Heart left ventricle (tissue), 13 donors: ENCODE measurements around the gene RNF212.

Experiments used
- CTCF ChIP-seq, 12 donors: fragments of 200-600 bp; sonication (generic) in 4 of 12; IDR thresholded peaks; one replicate each; pipeline versions ENCODE4 v1.5.0 to v1.8.0; 2018 to 2022; ENCODE audit warnings: antibody characterized with exemption in 12 of 12, mild to moderate bottlenecking in 5 of 12
- POLR2A ChIP-seq, 2 donors: fragments of 450-650 bp; IDR thresholded peaks; one replicate each; pipeline ENCODE4 v1.6.1; 2017; ENCODE audit warnings: antibody characterized with exemption in 2 of 2, mild to moderate bottlenecking in 2 of 2, moderate library complexity in 2 of 2
- donor health status: ischemic (EF 13 %, LVEDD 7.1; RV severe dilation, severe dysfunction).
- donor health status: DM: no; HTN: yes; CAD: no.
- donor health status: DM: no; HTN: no; CAD: no.
- donor health status: ischemic (EF 25% LVEDD 6.9; RV normal size, moderate dysfunction).
- donor health status: ischemic (EF 25% LVEDD 5.7; RV mildly dilated, moderate dysfunction).
- donor health status: ischemic (EF 35%, LVEDD 5.7; RV mildly dilated, moderate dysfunction).
- donor health status: nonischemic (EF 11% LVEDD 7.7; RV severe dilation, severe dysfunction).
- donor health status: DM: yes; HTN: yes; CAD: no.
- donor health status: PGD.
- donor health status: ischemic (EF 29% LVEDD 5.4; RV normal size, mild dysfunction).
- donor health status: nonischemic (EF 23%, LVEDD 6.1; RV moderate dilation, normal function).

DNA sequence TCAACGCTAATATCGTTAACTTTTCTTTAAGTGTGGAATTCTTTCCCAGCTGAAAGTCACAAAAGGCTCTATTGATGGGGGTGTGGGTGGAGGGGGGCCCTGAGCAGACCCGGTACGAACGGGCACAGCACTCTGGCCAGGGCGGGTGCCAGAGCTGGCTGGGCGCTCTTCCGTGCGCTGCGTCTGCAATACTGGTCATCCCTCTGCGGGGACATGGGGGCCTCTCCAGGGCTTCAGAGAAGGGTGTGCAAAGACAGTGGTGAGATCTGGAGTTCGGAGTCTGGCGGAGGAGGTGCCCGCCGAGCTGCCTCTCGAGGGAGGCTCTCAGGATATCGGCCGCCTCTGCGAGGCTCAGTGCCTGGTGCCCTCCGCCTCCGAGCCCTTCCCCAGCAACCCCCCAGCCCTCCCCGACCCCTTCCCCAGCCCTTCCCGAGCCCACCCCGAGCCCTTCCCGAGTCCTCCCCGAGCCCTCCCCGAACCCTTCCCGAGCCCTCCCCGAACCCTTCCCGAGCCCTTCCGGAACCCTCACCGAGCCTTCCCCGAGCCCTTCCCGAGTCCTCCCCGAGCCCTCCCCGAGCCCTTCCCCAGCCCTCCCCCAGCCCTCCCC, 67.7 kb downstream of the RNF212 start:
- no peak for TF ChIP-seq CTCF (IDR thresholded peaks at IDR 0.05)
- no peak for TF ChIP-seq POLR2A (IDR thresholded peaks at IDR 0.05)
